Measurements from ENCODE around the gene DCAKD. TPM values are rescaled to one million over a fixed set of nuclear protein-coding genes. Genes with fewer than 3 reads are reported as not detected.

The DCAKD gene
- total RNA-seq, 2 donors from 2014 or later: 37.3 to 46.1 TPM

- no peak for TF ChIP-seq CTCF (IDR thresholded peaks at IDR 0.05)
- Histone ChIP-seq H3K4me1 (peaks cover 0 to 45% of the 10 kb centered on the region in 2 donors), H3K27me3 (no peaks in the 10 kb centered on the region), H3K9me3 (no peaks in the 10 kb centered on the region), H3K36me3 (peaks cover 75% of the 10 kb centered on the region), H3K4me3 (no peak overlapping the region), H3K27ac (peak overlapping the region; percentile 82 to 93)
- DNase-seq (ENCODE audit: low spot score): no peak
These were observed 42.1 kb upstream of the DCAKD start for GRCh38 chr17:45093444-45094110.

GRCh38 chr17:45092911-45093430 lies 41.5 kb upstream of the DCAKD start:
- Histone ChIP-seq H3K4me1 (peaks cover 0 to 44% of the 10 kb centered on the region in 2 donors), H3K27ac (peak overlapping the region; percentile 82 to 93), H3K27me3 (no peaks in the 10 kb centered on the region), H3K36me3 (peaks cover 75% of the 10 kb centered on the region), H3K4me3 (no peak overlapping the region), H3K9me3 (no peaks in the 10 kb centered on the region)
- TF ChIP-seq CTCF (IDR thresholded peaks at IDR 0.05): no peak
- peak; percentile 95 for DNase-seq (ENCODE audit: low spot score)

GRCh38 chr17:45091778-45092425 lies 40.5 kb upstream of the DCAKD start:
- peaks cover 74% of the 10 kb centered on the region for H3K36me3 ChIP-seq

GRCh38 chr17:45090711-45091110 lies 39.3 kb upstream of the DCAKD start:
- no peaks in the 10 kb centered on the region for H3K9me3 ChIP-seq
- H3K36me3 ChIP-seq: peaks cover 74% of the 10 kb centered on the region
- H3K4me1 ChIP-seq: peaks cover 0 to 49% of the 10 kb centered on the region in 2 donors
- no peak overlapping the region for H3K4me3 ChIP-seq
- H3K27me3 ChIP-seq: no peaks in the 10 kb centered on the region
- no peak overlapping the region for H3K27ac ChIP-seq
- DNase-seq (ENCODE audit: low spot score): no peak
- no peak for TF ChIP-seq CTCF (IDR thresholded peaks at IDR 0.05)

More at GRCh38 chr17:45091778-45092425, 40.5 kb upstream of the DCAKD start:
- H3K27ac ChIP-seq: peak overlapping the region; percentile 82 to 93
- no peak for DNase-seq (ENCODE audit: low spot score)
- H3K4me1 ChIP-seq: peaks cover 0 to 54% of the 10 kb centered on the region in 2 donors
- no peak overlapping the region for H3K4me3 ChIP-seq
- H3K27me3 ChIP-seq: no peaks in the 10 kb centered on the region
- no peaks in the 10 kb centered on the region for H3K9me3 ChIP-seq
- no peak for TF ChIP-seq CTCF (IDR thresholded peaks at IDR 0.05)

GRCh38 chr17:45088741-45089140 lies 37.3 kb upstream of the DCAKD start:
- TF ChIP-seq CTCF (IDR thresholded peaks at IDR 0.05): no peak
- Histone ChIP-seq H3K36me3 (peaks cover 71% of the 10 kb centered on the region), H3K4me1 (peaks cover 0 to 40% of the 10 kb centered on the region in 2 donors), H3K4me3 (no peak overlapping the region), H3K9me3 (no peaks in the 10 kb centered on the region), H3K27me3 (no peaks in the 10 kb centered on the region), H3K27ac (peak overlapping the region in 1 of 2 donors; percentile 32)
- DNase-seq (ENCODE audit: low spot score): no peak
